ENCODE results near the gene ZSCAN22.

The ZSCAN22 gene

DNA sequence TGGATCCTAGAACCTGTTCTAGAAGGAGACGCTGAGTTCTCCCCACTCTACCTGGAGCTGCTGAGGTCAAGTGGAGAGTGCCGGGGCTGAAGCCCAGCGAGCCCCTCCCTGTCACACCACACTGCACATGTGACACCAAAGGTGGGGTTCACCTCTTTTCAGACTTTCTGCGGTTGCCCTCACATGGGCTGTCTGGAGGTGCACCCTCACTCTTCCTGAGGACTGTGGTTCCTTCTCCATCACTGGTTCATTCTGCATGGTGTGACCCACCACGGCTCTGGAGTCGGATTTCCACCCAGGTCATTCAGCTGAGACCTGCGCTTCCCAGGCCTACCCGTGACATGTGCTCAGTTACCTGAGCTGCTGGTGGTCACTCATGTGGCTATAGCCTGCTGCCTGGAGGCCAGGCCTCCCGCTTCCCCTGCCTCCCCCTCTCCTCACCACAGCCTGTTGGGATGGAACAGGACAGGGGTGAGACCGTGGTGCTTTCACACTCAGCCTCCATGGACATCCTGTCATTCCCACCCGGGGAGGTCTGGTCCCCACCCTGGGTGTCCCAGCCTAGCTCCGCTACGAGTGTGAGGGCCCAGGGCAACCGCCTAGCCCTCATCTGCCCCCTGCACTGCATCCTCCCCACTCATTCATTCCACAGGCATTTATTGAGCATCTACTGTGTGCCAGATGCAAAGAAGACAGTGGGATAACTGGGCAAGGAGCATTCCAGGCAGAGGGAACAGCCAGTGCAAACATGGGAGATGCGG, 27.1 kb downstream of the ZSCAN22 start:
- H3K27ac Mint-ChIP-seq = no peak overlapping the region
- H3K9me3 Mint-ChIP-seq = peaks cover 4% of the 10 kb centered on the region
- no peak for ATAC-seq
- H3K27me3 Mint-ChIP-seq = no peaks in the 10 kb centered on the region
- H3K4me3 Mint-ChIP-seq = no peak overlapping the region
- peaks cover 30% of the 10 kb centered on the region for H3K36me3 Mint-ChIP-seq
- H3K4me1 Mint-ChIP-seq = peaks cover 42% of the 10 kb centered on the region

DNA sequence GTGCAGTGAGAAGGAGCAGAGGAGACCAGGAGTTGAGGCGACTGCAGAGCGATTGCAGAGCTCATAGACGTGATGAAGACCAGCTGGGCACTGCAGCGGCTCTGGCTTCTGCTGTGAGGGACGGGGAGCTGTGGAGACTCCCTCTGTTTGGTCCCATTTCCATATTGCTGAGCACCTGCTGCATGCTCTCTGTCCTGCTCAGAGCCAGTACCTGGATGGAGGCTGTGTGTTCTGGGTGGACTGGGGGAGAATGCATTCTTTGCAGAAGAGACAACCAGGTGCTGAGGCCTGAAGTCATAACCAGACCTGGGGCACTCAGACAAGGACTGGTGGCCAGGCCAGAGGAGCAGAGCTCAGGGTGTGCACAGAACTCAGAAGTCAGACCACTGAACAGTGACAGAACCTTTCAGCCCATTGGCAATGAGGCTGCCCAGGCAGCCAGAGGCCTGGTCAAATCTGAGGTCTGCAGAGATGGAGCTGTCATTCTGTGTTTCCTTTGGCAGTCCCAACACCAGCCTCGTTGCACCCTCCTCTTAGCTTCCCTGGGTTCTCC, 27.8 kb downstream of the ZSCAN22 start:
- Mint-ChIP-seq H3K27me3 (no peaks in the 10 kb centered on the region), H3K27ac (no peak overlapping the region), H3K36me3 (peaks cover 26% of the 10 kb centered on the region), H3K4me3 (no peak overlapping the region), H3K9me3 (peaks cover 2% of the 10 kb centered on the region), H3K4me1 (peaks cover 36% of the 10 kb centered on the region)
- no peak for ATAC-seq

DNA sequence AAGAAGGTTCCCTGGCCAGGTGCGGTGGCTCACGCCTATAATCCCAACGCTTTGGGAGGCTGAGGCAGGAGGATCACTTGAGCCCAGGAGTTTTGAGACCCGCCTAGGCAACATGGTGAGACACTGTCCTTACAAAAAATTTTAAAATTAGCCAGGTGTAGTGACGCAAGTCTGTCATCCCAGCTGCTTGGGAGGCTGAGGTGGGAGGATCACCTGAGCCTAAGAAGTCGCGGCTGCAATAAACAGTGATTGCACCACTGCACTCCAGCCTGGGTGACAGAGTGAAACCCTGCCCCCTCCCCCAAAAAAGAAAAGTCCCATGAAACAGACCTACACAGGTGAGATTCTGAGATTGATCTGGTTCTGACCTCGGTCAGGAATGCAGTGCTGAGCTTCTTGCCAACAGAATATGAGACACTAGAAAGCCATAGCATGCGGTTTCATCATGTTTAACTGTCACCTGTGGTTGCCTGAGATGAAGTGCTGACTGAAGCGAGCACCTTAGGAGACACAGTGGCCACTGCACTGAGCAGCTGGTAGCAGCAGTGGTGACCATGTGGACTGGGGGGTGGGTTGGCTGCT, 28.5 kb downstream of the ZSCAN22 start:
- no peaks in the 10 kb centered on the region for H3K27me3 Mint-ChIP-seq
- H3K9me3 Mint-ChIP-seq = no peaks in the 10 kb centered on the region
- H3K27ac Mint-ChIP-seq = no peak overlapping the region
- ATAC-seq = no peak
- H3K36me3 Mint-ChIP-seq = peaks cover 21% of the 10 kb centered on the region
- no peak overlapping the region for H3K4me3 Mint-ChIP-seq
- H3K4me1 Mint-ChIP-seq = peaks cover 32% of the 10 kb centered on the region

DNA sequence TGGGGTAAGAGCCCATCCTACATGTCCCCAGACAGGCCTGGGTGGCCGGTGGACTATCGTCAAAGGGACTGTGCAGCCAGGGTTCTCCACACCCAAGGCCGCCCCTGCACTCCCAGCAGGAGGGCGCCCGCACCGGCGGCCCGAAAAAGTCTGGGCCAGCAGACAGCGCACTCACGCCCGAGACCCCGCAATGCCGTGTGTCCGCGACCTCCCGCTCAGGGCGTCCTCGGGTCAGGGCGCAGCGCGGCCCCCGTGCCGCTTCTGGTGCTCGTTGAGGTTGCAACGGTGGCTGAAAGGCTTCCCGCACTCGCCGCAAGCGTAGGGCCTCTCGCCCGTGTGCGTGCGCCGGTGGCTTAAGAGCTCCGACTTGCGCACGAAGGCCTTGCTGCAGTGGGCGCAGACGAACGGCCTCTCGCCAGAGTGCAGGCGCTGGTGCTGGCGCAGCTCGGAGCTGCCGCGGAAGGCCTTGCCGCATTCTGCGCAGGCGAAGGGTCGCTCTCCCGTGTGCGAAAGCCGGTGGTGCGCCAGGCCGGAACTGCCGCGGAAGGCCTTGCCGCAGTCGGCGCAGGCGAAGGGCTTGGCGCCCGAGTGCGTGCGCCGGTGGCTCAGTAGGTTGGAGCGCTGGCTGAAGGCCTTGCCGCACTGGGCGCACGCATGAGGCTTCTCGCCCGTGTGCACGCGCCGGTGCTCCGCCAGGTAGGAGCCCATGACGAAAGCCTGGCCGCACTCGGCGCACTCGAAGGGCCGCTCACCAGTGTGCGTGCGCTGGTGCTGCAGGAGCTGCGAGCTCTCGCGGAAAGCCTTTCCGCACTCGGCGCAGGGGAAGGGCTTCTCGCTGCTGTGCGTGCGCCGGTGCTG, 29.3 kb downstream of the ZSCAN22 start:
- peak; percentile 69 for ATAC-seq
- no peaks in the 10 kb centered on the region for H3K9me3 Mint-ChIP-seq
- peaks cover 16% of the 10 kb centered on the region for H3K36me3 Mint-ChIP-seq
- H3K27me3 Mint-ChIP-seq = no peaks in the 10 kb centered on the region
- H3K4me3 Mint-ChIP-seq = peak overlapping the region; percentile 68
- peaks cover 30% of the 10 kb centered on the region for H3K4me1 Mint-ChIP-seq
- H3K27ac Mint-ChIP-seq = peak overlapping the region; percentile 71

DNA sequence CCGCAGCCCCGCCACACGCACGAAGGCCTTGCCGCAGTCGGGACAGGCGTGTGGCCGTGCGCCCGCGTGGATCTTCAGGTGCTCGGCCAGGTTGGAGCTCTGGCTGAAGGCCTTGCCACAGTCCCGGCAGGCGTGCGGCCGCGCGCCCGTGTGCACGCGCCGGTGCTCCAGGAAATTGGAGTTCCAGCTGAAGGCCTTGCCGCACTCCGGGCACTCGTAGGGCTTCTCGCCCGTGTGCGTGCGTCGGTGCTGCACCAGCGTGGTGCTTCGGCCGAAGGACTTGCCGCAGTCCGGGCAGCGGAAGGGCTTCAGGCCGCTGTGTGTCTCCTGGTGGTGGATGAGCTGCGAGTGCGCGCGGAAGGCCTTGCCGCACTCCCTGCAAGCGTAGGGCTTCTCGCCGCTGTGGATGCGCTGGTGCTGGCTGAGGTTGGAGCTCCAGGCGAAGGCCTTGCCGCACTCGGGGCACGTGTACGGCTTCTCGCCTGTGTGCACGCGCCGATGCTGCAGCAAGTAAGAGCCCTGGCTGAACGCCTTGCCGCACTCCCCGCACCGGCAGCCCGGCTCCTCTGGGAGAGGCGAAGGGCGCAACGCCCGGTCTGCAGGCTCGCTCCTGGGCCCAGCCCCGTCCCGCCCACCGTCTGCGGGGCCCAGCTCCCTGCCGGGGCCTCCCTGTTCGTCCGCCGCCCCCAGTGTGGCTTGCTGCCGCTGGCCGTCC, 30.1 kb downstream of the ZSCAN22 start:
- ATAC-seq = no peak
- Mint-ChIP-seq H3K4me1 (peaks cover 31% of the 10 kb centered on the region), H3K9me3 (no peaks in the 10 kb centered on the region), H3K4me3 (peak overlapping the region; percentile 68), H3K27me3 (no peaks in the 10 kb centered on the region), H3K27ac (peak overlapping the region; percentile 71), H3K36me3 (peaks cover 8% of the 10 kb centered on the region)

DNA sequence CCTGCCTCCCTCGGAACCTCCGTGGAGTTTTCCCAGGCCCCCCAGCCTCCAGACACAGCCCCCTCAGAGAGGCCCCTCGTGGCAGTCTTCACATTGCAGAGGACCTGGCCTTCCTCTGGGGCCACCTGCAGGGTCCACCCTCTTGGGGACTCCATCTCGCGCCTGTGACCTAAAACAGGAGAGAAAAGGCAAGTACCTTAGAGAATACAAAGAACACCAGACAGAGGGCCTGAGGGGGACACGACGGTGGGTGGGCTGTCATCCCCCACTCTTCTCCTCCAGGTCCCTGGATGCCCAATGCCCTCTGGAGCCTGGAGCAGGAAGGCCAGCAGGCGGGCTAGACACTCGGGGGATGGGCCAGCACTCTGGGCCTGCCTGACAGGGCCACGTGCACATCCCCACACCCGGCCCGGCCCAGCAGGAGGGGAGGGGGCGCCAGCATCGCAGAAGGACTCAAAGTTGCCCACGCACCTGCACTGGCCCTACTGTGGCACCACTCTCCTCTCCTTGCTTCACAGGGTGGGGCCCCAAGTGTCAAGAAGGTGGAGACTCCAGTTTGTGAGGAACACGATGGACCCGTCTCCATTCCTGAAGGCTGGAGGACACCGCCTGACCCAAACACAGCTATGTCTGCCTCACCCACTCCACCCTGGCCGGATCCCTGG, 30.8 kb downstream of the ZSCAN22 start:
- Mint-ChIP-seq H3K27me3 (no peaks in the 10 kb centered on the region), H3K4me1 (peaks cover 25% of the 10 kb centered on the region), H3K9me3 (no peaks in the 10 kb centered on the region), H3K36me3 (peaks cover under 1% of the 10 kb centered on the region), H3K27ac (no peak overlapping the region), H3K4me3 (peak overlapping the region; percentile 38)
- ATAC-seq = no peak

DNA sequence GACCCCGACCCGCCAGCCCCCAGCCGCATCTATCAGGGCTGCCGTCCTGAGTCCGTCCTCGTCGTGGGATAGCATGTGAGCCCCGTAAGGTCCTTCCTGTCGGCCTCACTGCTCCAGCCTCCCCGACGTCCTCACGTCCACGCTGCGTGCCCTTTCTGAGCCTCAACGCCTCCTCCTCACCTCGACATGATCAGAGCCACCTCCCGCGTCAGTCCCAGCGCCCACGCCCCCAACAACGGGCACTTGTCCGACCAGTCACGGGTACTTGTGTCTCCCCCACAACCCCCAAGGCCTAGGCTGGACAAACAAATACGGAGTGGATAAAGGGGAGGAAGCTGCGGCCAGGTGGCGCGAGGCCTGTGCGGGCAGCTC, 35.1 kb downstream of the ZSCAN22 start:
- Mint-ChIP-seq H3K36me3 (no peaks in the 10 kb centered on the region), H3K27me3 (no peaks in the 10 kb centered on the region), H3K4me3 (peak overlapping the region; percentile 93), H3K27ac (peak overlapping the region; percentile 88), H3K9me3 (no peaks in the 10 kb centered on the region), H3K4me1 (peaks cover 25% of the 10 kb centered on the region)
- peak; percentile 51 for ATAC-seq

DNA sequence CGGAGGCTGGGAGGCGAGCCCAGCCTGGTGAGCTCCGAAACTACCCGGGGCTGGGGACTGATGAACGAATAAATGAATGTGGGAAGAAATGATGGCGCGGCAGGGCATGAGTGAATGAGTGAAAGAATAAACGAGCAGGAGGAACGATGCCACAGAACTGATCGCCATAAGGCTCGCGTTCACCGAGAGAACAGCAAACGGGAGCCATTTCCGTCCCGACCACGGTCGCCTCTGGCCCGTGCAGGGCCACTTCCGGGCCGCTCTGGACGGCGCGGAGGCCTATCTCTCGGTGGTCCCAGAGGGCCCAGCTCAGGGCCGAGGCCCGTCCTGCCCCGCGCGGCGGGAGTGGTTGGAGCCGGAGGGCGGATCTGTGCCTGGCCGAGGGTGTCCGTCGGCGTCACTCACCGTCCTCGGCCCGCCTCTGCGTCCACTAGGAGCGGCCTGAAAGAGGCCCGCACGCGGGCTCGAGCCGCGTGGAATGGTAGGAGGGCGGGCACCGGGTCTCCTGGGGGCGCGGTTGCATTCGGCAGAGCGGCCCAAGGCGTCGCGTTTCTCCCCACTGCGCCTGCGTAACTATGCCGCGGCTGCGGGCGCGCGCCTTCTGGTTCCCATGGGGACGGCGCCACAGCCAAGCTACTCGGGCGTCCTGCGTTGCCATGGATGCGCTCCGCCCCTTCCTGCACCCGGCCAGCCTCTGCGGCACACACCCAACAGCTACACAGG, 35.6 kb downstream of the ZSCAN22 start, which contains the start of gene ZNF497:
TSS of gene ZNF497 (minus strand) at position 480 of the 723 bp plus-strand sequence. CDS start 5,116 bp downstream, outside the sequence.
- Mint-ChIP-seq H3K4me3 (peak within 1 kb of the TSS; percentile 93), H3K27ac (peak within 1 kb of the TSS; percentile 88), H3K9me3 (no peaks in the 10 kb centered on the region), H3K36me3 (no peaks in the 10 kb centered on the region), H3K4me1 (peaks cover 23% of the 10 kb centered on the region), H3K27me3 (no peaks in the 10 kb centered on the region)
- peak; percentile 95 for ATAC-seq

DNA sequence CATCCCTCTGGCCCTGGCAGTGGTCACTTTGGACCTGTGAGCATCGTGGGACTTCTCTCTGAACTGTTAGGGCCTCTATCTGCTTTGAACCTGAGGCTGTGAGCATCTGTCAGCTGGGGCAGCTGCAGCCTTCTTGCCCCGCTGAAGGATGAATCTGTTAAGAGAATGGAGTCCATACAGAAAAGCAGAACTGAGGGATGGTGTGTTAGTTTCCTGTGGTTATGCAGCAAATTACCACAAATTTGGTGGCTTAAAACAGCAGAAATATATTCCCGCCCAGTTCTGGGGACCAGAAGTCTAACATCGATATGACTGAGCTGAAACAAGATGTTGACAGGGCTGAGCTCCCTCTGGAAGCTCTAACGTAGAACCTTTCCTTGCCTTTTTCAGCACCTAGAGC, 37.4 kb downstream of the ZSCAN22 start:
- H3K27ac Mint-ChIP-seq = no peak overlapping the region
- H3K36me3 Mint-ChIP-seq = no peaks in the 10 kb centered on the region
- peak overlapping the region; percentile 42 for H3K4me3 Mint-ChIP-seq
- H3K27me3 Mint-ChIP-seq = no peaks in the 10 kb centered on the region
- peaks cover 17% of the 10 kb centered on the region for H3K4me1 Mint-ChIP-seq
- no peaks in the 10 kb centered on the region for H3K9me3 Mint-ChIP-seq
- no peak for ATAC-seq

DNA sequence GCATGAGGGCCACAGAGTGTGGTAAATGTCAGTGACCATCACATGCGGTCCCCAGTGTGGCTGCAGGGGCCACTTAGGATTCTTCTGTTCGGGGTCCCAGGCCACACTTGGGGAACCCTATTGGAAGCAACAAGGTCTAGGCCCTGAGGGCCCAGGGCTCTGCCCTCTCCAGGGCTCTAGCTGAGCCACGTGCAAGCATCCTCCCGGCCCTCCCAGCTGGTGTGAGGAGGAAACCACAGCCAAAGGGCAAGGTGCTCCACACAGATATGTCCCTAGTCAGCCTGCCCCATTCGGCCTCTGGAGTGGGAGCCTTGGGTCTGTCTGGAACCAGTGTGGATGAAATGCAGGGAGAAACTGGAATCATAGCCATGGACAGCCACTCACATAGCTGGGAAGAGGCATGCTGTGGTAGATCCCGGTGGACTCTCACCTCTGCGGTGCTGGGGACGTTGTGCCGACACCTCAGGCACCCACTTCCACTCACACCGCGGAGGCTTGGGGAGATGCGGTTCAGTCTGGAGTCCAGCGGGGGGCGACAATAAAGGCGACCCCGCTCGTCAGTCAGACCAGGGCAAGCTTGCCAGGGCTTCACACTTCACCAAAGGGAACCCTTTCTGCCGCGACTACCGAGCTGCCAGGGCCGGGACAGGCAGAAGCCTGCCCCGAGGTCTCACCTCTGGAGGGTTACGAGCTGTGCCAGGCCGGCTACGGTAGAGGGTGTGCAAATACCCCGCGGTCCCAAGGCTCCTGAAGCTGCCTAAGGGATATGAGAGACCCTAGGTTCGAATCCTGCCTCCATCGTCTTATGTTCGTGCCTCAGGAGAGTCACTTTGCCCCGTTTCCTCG, 40.0 kb downstream of the ZSCAN22 start:
- no peak overlapping the region for H3K27ac Mint-ChIP-seq
- no peaks in the 10 kb centered on the region for H3K9me3 Mint-ChIP-seq
- H3K4me3 Mint-ChIP-seq = no peak overlapping the region
- peaks cover 14% of the 10 kb centered on the region for H3K4me1 Mint-ChIP-seq
- no peaks in the 10 kb centered on the region for H3K27me3 Mint-ChIP-seq
- ATAC-seq = no peak
- peaks cover 5% of the 10 kb centered on the region for H3K36me3 Mint-ChIP-seq

DNA sequence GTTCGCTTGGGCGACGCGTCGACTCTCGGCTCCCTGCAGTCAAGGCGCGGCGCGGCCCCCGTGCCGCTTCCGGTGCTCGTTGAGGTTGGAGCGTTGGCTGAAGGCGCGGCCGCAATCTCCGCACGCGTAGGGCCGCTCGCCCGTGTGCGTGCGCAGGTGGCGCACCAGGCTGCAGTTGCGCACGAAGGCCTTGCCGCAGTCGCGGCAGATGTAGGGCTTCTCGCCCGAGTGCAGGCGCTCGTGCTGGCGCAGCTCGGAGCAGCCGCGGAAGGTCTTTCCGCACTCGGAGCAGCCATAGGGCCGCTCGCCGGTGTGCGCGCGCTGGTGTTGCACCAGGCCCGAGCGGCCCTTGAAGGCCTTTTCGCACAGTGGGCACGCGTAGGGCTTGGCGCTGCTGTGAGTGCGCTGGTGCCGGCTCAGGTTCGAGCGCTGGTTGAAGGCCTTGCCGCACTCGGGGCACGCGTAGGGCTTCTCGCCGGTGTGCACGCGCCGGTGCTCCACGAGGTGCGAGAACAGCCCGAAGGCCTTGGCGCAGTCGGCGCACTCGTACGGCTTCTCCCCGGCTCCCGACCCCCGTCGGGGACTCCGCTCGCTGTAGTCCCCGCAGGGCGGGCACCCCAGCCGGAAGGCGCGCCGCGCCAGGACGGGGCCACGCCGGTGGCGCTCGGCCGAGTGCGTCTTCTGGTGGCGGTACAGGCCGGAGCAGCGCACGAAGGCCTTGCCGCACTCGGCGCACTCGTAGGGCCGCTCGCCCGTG, 41.1 kb downstream of the ZSCAN22 start:
- no peaks in the 10 kb centered on the region for H3K9me3 Mint-ChIP-seq
- peaks cover 5% of the 10 kb centered on the region for H3K36me3 Mint-ChIP-seq
- no peak overlapping the region for H3K4me3 Mint-ChIP-seq
- ATAC-seq = no peak
- peaks cover 9% of the 10 kb centered on the region for H3K4me1 Mint-ChIP-seq
- H3K27ac Mint-ChIP-seq = no peak overlapping the region
- H3K27me3 Mint-ChIP-seq = no peaks in the 10 kb centered on the region

DNA sequence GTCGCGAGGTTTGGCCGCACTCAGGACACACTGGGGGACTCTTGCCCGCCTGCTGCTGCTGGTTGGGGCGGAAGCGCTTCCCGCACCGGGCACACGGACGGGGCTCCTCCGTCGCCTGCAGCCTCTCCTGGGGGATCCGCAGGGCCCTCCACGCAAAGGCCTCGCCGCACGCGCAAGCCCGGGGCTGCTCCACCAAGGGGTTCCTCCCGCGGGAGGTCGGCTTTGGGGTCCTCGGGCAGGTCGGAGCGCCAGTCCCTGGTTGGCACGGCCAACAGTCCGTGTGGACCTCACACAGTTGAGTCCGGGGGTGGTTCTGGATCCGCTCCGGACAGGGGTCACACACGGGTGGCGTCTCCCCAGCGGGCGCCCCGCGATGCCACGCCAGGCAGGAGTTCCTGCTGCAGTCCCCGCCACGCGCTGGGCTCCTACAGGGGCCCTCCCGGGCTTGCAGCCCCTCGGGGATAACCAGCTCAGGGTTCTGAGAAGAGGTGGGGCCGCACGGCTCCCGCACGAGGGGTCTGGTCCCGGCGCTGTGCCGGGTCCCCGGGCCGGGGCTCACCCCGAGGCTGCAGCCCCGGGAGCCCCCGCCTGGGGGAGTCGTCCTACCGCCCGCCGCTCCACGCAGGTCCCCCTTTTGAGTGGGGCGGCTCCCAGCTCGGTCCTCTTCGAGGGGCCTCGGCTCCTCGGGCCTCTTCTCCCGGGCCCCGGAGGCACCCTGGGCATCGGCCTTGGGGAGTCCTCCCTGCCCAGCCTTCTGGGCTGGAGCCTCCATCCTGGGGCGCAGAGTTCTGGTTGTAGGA, 42.0 kb downstream of the ZSCAN22 start:
- Mint-ChIP-seq H3K4me3 (no peak overlapping the region), H3K4me1 (peaks cover 6% of the 10 kb centered on the region), H3K27ac (no peak overlapping the region), H3K27me3 (no peaks in the 10 kb centered on the region), H3K9me3 (no peaks in the 10 kb centered on the region), H3K36me3 (peaks cover 5% of the 10 kb centered on the region)
- peak; percentile 51 for ATAC-seq

Data from stimulated activated memory B cell treated with anti-CD40 and anti-IgM and Interleukin-4, amounts not matched to agents 10 μg/mL and 1 μg/mL and 100 μg/mL, for 72 hours (primary cell).